Parathyroid adenoma (tissue), 2 donors: ENCODE data around the gene MITD1.
"Not testable (repeated sequence)": the region's sequence is repeated elsewhere in the genome, so short reads cannot be mapped to it uniquely, and the experiment has no call there.

ENCODE experiments used
- H2AFZ ChIP-seq: fragments of 300-600 bp; sonication (generic); one replicate; pipeline ENCODE4 v1.7.0; 2017; ENCODE audit warnings: antibody characterized with exemption, mild to moderate bottlenecking
- H3K27ac ChIP-seq: fragments of 300-600 bp; sonication (generic); one replicate; pipeline ENCODE4 v1.7.0; 2017
- H3K27me3 ChIP-seq: fragments of 300-600 bp; sonication (generic); one replicate; pipeline ENCODE4 v1.7.0; 2017; ENCODE audit warnings: low read length; ENCODE audit not compliant: control insufficient read depth, insufficient read depth
- H3K36me3 ChIP-seq: fragments of 300-600 bp; sonication (generic); one replicate; pipeline ENCODE4 v1.7.0; 2017; ENCODE audit warnings: low read length; ENCODE audit not compliant: control insufficient read depth, insufficient read depth
- H3K4me1 ChIP-seq: fragments of 300-600 bp; sonication (generic); one replicate; pipeline ENCODE4 v1.7.0; 2017; ENCODE audit warnings: control low read depth
- H3K4me2 ChIP-seq: fragments of 300-600 bp; sonication (generic); one replicate; pipeline ENCODE4 v1.7.0; 2017; ENCODE audit warnings: low read length
- H3K4me3 ChIP-seq: fragments of 300-600 bp; sonication (generic); one replicate; pipeline ENCODE4 v1.7.0; 2017; ENCODE audit warnings: low read depth, low read length
- H3K79me2 ChIP-seq: fragments of 300-600 bp; sonication (generic); one replicate; pipeline ENCODE4 v1.7.0; 2017; ENCODE audit warnings: control low read depth
- H3K9ac ChIP-seq: fragments of 300-600 bp; sonication (generic); one replicate; pipeline ENCODE4 v1.7.0; 2017; ENCODE audit warnings: mild to moderate bottlenecking
- H3K9me3 ChIP-seq: fragments of 300-600 bp; sonication (generic); one replicate; pipeline ENCODE4 v1.7.0; 2017; ENCODE audit warnings: low read length; ENCODE audit not compliant: control insufficient read depth
- TF ChIP-seq, protein P1 (sequence below): fragments of 300-600 bp; sonication (generic); IDR thresholded peaks from one replicate; pipeline ENCODE4 v1.7.0; 2017; ENCODE audit warnings: antibody characterized with exemption, mild to moderate bottlenecking
- donor health status: primary hyperparathyroidism.

MITD1 gene

DNA sequence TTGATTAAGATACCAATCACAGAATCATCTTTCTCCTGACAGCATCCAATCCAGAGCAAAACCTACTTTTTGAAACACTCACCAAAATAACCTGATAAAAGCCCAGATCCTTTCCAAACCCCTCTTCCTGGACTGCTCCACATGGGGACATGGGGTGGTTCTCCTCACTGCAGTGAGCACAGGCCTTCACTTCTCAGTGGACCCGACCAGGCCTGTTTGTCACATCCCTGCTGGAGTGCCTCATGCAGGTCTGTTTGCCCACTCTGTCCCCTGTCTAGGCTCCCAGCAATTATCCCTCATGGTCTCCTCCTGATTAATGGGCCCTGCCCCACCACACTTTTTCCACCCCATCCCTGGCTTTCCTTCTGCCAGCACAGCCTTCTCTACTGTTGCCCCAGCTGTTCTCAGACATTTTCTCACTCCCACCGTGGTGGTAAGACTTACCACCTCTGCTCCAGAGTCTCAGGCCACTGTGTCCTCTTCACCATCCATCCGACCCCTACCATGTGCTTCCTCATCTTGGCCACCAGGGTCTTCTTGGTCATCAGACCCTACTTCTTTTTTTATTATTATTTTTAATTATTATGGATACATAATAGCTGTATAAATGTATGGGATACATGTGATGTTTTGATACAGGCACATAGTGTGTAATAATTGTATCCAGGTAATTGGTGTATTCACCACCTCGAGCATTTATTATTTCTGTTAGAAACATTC, 21.3 kb upstream of the MITD1 start:
- H2AFZ ChIP-seq = no peak overlapping the region
- no peaks in the 10 kb centered on the region for H3K4me1 ChIP-seq
- no peak overlapping the region for H3K27ac ChIP-seq
- H3K27me3 ChIP-seq = no peaks in the 10 kb centered on the region
- H3K9me3 ChIP-seq = no peaks in the 10 kb centered on the region
- H3K4me2 ChIP-seq = no peak overlapping the region
- TF ChIP-seq, protein P1, sequence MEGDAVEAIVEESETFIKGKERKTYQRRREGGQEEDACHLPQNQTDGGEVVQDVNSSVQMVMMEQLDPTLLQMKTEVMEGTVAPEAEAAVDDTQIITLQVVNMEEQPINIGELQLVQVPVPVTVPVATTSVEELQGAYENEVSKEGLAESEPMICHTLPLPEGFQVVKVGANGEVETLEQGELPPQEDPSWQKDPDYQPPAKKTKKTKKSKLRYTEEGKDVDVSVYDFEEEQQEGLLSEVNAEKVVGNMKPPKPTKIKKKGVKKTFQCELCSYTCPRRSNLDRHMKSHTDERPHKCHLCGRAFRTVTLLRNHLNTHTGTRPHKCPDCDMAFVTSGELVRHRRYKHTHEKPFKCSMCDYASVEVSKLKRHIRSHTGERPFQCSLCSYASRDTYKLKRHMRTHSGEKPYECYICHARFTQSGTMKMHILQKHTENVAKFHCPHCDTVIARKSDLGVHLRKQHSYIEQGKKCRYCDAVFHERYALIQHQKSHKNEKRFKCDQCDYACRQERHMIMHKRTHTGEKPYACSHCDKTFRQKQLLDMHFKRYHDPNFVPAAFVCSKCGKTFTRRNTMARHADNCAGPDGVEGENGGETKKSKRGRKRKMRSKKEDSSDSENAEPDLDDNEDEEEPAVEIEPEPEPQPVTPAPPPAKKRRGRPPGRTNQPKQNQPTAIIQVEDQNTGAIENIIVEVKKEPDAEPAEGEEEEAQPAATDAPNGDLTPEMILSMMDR = no peak
- no peaks in the 10 kb centered on the region for H3K79me2 ChIP-seq
- H3K36me3 ChIP-seq = no peaks in the 10 kb centered on the region
- H3K4me3 ChIP-seq = no peak overlapping the region
- H3K9ac ChIP-seq = no peak overlapping the region

DNA sequence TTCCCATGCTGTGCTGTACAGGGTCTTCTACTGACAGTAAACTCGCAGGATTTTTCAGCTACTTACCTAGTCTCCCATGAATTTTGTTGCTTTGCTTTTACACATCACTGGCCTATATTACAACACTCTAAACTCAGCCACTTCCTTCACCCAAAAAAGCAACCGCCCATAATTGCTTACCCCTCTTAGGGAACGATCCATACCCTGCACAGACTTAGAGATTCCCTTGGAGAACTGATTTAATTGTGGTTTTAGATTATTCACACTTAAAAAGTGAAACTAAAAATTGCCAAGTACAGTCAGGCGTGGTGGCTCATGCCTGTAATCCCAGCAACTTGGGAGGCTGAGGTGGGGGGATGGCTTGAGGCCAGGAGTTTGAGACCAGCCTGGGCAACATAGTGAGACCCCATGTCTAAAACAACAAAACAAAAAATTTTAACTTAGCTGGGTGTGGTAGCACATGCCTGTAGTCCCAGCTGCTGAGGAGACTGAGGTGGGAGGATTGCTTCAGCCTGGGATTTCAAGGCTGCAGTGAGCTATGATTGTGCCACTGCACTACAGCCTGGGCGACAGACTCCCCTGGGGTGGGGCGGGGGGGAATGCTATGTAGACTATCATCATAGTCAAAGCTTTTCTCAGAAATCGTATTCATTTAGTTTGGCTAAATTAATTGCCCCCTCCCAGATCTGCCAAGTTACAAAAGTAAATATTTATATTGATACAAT, 19.4 kb upstream of the MITD1 start:
- H3K27ac ChIP-seq = no peak overlapping the region
- no peaks in the 10 kb centered on the region for H3K9me3 ChIP-seq
- H3K4me1 ChIP-seq = no peaks in the 10 kb centered on the region
- H3K27me3 ChIP-seq = no peaks in the 10 kb centered on the region
- no peak overlapping the region for H3K4me3 ChIP-seq
- H3K36me3 ChIP-seq = no peaks in the 10 kb centered on the region
- H3K4me2 ChIP-seq = no peak overlapping the region
- H3K79me2 ChIP-seq = no peaks in the 10 kb centered on the region
- no peak overlapping the region for H3K9ac ChIP-seq
- TF ChIP-seq, protein P1 = no peak
- H2AFZ ChIP-seq = no peak overlapping the region

DNA sequence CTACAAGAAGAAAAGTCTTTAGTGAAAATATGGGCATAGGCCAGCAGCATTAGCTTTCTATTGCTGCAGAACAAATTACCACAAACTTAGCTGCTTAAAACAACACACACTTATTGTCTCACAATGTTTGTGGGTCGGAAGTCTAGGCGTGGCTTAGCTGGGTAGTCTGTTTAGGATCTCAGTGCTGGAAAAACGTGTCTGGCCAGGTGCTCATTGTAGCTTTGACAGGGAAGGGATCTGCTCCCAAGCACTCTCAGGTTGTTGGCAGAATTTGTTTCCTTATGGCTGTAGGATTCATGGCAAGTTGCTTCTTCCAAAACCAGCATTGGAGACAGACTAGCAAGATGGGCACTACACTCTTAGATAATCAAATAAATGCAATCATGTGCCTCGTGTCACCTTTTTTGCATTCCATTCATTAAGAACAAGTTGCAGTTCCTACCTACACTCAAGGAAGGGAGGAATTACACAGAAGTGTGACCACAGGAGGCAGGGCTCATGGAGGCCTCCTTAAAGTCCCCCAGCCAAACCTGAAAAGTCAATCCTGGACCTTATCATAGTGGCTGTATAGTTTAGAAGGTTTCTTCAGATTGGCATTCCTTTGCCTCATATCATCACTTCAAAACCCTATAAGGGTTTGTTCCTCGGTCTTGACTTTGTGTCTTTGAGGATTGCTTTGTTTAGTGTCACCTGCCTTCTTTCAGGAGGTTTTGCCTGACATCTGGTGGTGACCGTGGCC, 17.4 kb upstream of the MITD1 start:
- TF ChIP-seq, protein P1 = no peak
- Histone ChIP-seq H3K27ac (no peak overlapping the region), H3K9ac (no peak overlapping the region), H3K36me3 (no peaks in the 10 kb centered on the region), H2AFZ (no peak overlapping the region), H3K79me2 (no peaks in the 10 kb centered on the region), H3K9me3 (no peaks in the 10 kb centered on the region), H3K4me1 (no peaks in the 10 kb centered on the region), H3K4me2 (no peak overlapping the region), H3K27me3 (no peaks in the 10 kb centered on the region), H3K4me3 (no peak overlapping the region)

DNA sequence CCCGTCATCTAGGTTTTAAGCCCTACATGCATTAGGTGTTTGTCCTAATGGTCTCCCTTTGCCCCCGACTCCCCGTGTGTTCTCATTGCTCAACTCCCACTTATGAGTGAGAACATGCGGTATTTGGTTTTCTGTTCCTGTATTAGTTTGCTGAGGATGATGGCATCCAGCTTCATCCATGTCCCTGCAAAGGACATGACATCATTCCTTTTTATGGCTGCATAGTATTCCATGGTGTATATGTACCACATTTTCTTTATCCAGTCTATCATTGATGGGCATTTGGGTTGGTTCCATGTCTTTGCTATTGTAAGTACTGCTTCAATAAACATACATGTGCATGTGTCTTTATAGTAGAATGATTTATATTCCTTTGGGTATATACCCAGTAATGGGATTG, 11.5 kb upstream of the MITD1 start:
- H3K4me1 ChIP-seq, H3K9me3 ChIP-seq, H3K4me2 ChIP-seq, H3K4me3 ChIP-seq, H3K36me3 ChIP-seq, H3K27me3 ChIP-seq, H3K79me2 ChIP-seq, H3K9ac ChIP-seq, H2AFZ ChIP-seq, H3K27ac ChIP-seq: not testable (repeated sequence)

DNA sequence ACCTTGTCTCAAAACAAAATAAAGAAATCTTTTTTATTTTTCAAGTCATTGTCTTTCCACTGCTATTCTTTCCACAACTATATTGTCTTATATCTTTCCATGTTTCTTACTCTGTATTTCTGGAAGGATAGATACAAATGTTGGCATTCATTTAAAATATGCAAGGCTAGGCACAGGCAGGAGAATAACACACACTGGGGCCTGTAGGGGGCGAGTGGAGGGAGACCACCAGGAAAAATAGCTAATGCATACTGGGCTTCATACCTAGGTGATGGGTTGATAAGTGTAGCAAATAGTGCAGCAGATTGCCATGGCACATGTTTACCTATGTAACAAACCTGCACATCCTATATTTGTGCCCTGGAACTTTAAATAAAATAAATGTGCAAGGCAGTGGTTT, 9.7 kb upstream of the MITD1 start:
- H3K79me2 ChIP-seq = no peaks in the 10 kb centered on the region
- H3K36me3 ChIP-seq = no peaks in the 10 kb centered on the region
- no peaks in the 10 kb centered on the region for H3K4me1 ChIP-seq
- H3K9ac ChIP-seq = no peak overlapping the region
- no peak overlapping the region for H2AFZ ChIP-seq
- TF ChIP-seq, protein P1 = no peak
- H3K27me3 ChIP-seq = no peaks in the 10 kb centered on the region
- H3K4me3 ChIP-seq = no peak overlapping the region
- H3K4me2 ChIP-seq = no peak overlapping the region
- no peak overlapping the region for H3K27ac ChIP-seq
- H3K9me3 ChIP-seq = no peaks in the 10 kb centered on the region
